Left ventricle myocardium inferior (tissue), 1 donor: Measurements from ENCODE around the gene TNRC6B. TPM values are rescaled to one million over a fixed set of nuclear protein-coding genes. Genes with fewer than 3 reads are reported as not detected.

Experiments used
- DNase-seq: peaks from one replicate; pipeline ENCODE4 v3.0.0-alpha.2; 2020
- H3K27ac ChIP-seq: fragments of 200-600 bp; replicated peaks from 2 replicates; pipeline ENCODE4 v1.8.0; 2021
- H3K27me3 ChIP-seq: fragments of 200-600 bp; 2 replicates; pipeline ENCODE4 v1.8.0; 2021; ENCODE audit warnings: low read depth
- H3K36me3 ChIP-seq: fragments of 200-600 bp; 2 replicates; pipeline ENCODE4 v1.8.0; 2021
- H3K4me1 ChIP-seq: fragments of 200-600 bp; 2 replicates; pipeline ENCODE4 v1.8.0; 2021
- H3K4me3 ChIP-seq: fragments of 200-600 bp; 2 replicates; pipeline ENCODE4 v1.8.0; 2021; ENCODE audit warnings: mild to moderate bottlenecking, moderate library complexity
- H3K9me3 ChIP-seq: fragments of 200-600 bp; replicated peaks from 2 replicates; pipeline ENCODE4 v1.8.0; 2021
- intact Hi-C: fragments of 100-400 bp; cut with micrococcal nuclease; formaldehyde crosslinking; loops from one replicate; pipeline ENCODE4 v1.11.0; 2022
- total RNA-seq: library from RNA; stranded (reverse); fragmentation: NEBNext Ultra II Directional; extraction: Animal tissue kit (Norgen Biotek cat#: 25700); gene quantifications from one replicate; pipeline ENCODE4 v1.2.1, GENCODE V29; 2021
- TF ChIP-seq, protein P1 (sequence below): fragments of 200-600 bp; IDR thresholded peaks from 2 replicates; pipeline ENCODE4 v1.8.0; 2021; ENCODE audit warnings: antibody characterized with exemption, mild to moderate bottlenecking, borderline replicate concordance
- donor health status: DM: no; HTN: yes; CAD: no; lungs with severe emphysema.

The TNRC6B gene
- total RNA-seq, 1 donor from 2014 or later: 43.8 TPM

DNA sequence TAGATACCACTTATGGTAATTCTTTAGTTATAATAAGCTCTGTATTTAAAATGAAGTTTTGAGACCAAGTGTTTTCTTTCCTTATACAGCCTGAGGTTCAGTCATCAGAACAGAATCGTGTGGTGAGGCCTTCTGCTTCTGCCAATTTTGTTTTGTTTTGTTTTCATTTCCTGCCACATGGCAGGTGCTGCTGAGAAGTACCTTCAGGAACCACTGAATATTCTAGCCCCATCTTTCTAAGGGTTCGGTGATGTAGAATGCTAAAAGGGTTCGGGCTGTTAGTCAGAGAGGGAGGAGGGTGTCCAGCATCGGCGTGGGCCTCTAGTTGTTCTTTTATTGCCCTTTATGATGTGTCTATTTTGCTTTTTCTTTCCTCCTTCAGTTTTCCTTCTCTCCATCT lies 25.8 kb downstream of the TNRC6B start:
- no peaks in the 10 kb centered on the region for H3K36me3 ChIP-seq
- intact Hi-C loops: no loop called here
- peak overlapping the region; percentile 80 for H3K27ac ChIP-seq
- no peaks in the 10 kb centered on the region for H3K27me3 ChIP-seq
- DNase-seq: no peak
- H3K9me3 ChIP-seq: no peaks in the 10 kb centered on the region
- TF ChIP-seq, protein P1, sequence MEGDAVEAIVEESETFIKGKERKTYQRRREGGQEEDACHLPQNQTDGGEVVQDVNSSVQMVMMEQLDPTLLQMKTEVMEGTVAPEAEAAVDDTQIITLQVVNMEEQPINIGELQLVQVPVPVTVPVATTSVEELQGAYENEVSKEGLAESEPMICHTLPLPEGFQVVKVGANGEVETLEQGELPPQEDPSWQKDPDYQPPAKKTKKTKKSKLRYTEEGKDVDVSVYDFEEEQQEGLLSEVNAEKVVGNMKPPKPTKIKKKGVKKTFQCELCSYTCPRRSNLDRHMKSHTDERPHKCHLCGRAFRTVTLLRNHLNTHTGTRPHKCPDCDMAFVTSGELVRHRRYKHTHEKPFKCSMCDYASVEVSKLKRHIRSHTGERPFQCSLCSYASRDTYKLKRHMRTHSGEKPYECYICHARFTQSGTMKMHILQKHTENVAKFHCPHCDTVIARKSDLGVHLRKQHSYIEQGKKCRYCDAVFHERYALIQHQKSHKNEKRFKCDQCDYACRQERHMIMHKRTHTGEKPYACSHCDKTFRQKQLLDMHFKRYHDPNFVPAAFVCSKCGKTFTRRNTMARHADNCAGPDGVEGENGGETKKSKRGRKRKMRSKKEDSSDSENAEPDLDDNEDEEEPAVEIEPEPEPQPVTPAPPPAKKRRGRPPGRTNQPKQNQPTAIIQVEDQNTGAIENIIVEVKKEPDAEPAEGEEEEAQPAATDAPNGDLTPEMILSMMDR: no peak
- H3K4me3 ChIP-seq: no peak overlapping the region
- H3K4me1 ChIP-seq: peaks cover 76% of the 10 kb centered on the region

DNA sequence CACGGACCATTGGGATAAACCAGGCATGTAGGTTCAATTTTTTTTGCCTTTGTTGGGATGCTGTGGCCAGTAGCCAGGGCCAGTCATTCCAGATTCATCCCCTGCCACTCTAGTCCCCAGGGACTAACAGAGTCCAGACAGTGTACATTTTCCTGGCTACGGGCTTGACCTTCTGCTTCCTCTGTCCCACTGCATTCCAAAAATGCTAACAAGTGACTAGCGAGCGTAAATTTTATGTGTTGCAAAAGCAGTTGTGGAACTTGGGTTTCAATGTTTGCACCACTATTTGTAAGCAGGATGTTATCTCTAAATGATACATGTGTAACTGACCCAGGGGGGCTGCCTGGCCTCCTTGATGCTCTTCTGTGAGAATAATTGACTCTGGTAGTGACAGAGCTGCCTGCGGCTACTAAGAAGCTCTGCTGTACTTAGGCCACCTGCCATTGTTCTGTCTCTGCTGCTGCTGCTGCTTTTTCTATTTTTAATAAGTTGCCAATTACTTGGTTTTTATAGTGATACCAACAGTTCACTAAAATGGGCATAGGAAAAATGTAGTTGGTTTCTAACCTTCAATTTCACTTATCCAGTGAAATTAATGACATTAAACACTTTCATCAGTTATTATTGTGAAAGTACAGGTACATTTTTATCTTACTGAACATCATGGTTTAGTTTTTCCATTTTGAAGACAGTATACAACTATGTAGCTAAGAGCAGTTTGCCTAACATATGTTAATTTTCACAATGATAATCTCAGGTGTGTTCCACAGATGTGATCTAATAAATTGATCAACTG lies 26.8 kb downstream of the TNRC6B start:
- Histone ChIP-seq H3K9me3 (no peaks in the 10 kb centered on the region), H3K36me3 (no peaks in the 10 kb centered on the region), H3K27me3 (no peaks in the 10 kb centered on the region), H3K4me1 (peaks cover 76% of the 10 kb centered on the region), H3K4me3 (peak overlapping the region; percentile 15), H3K27ac (peak overlapping the region; percentile 80)
- intact Hi-C loops: no loop called here
- peak; percentile 25 for DNase-seq
- TF ChIP-seq, protein P1: no peak

DNA sequence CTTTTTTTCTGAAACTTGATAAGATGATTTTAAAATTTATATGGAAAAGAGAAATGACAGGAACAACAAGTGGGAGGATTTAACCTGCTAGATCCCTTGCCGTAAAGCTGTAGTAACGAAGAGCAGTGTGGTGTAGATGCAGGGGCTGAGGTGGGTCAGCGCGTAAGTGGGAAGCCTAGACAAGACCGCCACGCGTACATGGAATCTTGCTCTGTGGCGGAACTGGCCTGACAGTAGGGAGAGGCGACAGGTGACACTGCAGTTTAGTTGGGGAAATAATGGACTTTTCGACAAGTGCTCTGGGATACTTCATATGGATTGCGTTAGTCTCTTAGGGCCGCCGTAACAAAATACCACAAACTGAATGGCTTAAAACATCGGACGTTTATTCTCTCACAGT lies 28.8 kb downstream of the TNRC6B start:
- Histone ChIP-seq H3K27me3 (no peaks in the 10 kb centered on the region), H3K4me1 (peaks cover 78% of the 10 kb centered on the region), H3K27ac (no peak overlapping the region), H3K4me3 (no peak overlapping the region), H3K9me3 (no peaks in the 10 kb centered on the region), H3K36me3 (no peaks in the 10 kb centered on the region)
- no peak for DNase-seq
- intact Hi-C loops: no loop called here
- TF ChIP-seq, protein P1: no peak

DNA sequence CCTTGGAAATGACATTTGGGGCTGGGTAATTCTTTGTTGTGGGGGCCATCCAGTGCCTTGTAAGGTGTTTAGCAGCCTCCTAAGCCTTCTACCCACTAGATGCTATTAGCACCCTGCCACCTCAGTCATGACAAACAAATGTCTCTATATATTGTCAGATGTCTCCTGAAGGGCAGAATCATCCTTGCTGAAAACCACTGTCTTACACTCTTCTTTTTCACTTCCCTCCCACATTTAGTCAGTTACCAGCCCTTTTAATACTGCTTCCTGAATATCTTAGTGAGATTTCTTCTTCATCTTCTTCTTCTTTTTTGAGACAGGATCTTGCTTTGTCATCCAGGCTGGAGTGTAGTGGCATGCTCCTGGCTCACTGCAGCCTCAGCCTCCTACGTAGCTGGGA lies 33.1 kb downstream of the TNRC6B start:
- no peaks in the 10 kb centered on the region for H3K27me3 ChIP-seq
- H3K4me3 ChIP-seq: no peak overlapping the region
- peaks cover 77% of the 10 kb centered on the region for H3K4me1 ChIP-seq
- DNase-seq: no peak
- peak overlapping the region; percentile 52 for H3K27ac ChIP-seq
- intact Hi-C loops: no loop called here
- TF ChIP-seq, protein P1: no peak
- no peaks in the 10 kb centered on the region for H3K9me3 ChIP-seq
- H3K36me3 ChIP-seq: no peaks in the 10 kb centered on the region

DNA sequence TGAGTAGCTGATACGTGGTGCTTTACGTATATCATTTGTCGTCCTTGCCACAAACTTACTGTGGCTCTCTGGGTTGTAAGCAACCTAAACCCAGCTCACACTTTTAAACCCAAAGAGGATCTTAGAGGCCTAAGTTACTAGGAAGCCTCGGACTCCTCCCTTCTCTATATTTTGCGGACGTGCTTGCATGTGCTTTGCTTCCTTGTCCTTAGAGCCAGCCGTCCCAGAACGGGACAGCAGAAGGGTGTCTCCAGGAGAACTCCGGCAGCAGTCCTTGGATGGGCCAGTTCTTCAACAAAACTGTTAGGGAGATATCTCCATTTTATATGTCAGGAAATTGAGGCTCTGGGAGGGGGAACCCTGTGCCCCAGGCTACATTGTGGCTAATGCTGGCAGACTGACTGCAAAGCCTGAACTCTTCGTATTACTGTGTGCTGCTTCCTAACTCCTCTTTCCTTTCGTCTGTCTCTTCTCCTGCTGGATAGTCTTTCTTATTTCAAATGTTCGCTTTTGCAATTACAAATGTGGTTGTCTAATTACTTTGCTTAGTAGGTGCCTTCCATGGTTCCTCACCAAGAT lies 33.8 kb downstream of the TNRC6B start:
- peaks cover 85% of the 10 kb centered on the region for H3K4me1 ChIP-seq

More for the DNA sequence above, 33.8 kb downstream of the TNRC6B start:
- H3K27me3 ChIP-seq: no peaks in the 10 kb centered on the region
- intact Hi-C loops: no loop called here
- no peak for DNase-seq
- no peaks in the 10 kb centered on the region for H3K36me3 ChIP-seq
- TF ChIP-seq, protein P1: no peak
- no peak overlapping the region for H3K4me3 ChIP-seq
- H3K27ac ChIP-seq: peak overlapping the region; percentile 52
- no peaks in the 10 kb centered on the region for H3K9me3 ChIP-seq
